ENCODE measurements around the gene TP53.

- no peak for TF ChIP-seq POLR2A (IDR thresholded peaks at IDR 0.05)
- no peak for TF ChIP-seq CTCF (IDR thresholded peaks at IDR 0.05)
These were observed 57.2 kb downstream of the TP53 start, which contains the start of gene SHBG for GRCh38 chr17:7629939-7630571.

Data from Peyer's patch (tissue), 4 donors.